ENCODE measurements around the gene KIAA0408. TPM values are rescaled to one million over a fixed set of nuclear protein-coding genes. Genes with fewer than 3 reads are reported as not detected.

The KIAA0408 gene
- total RNA-seq, 2 experiments from 2014 or later: 2.6 to 2.7 TPM

DNA sequence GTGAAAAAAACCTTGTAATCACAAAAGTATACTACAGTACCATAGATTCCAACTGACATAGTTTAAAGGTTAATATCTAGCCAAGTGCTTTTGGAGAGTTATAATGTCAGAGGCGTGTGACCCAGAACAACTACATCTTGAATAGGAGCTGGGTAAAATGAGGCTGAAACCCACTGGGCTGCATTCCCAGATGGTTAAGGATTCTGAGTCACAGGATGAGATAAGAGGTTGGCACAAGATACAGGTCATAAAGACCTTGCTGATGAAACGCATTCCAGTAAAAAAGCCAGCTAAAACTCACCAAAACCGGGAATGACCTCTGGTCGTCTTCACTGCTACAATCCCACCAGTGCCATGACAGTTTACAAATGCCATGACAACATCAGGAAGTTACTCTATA lies 22.4 kb upstream of the KIAA0408 start:
- Mint-ChIP-seq H3K27me3 (peaks cover 25% of the 10 kb centered on the region), H3K36me3 (ENCODE audit: low read depth) (peaks cover 6% of the 10 kb centered on the region), H3K4me1 (peaks cover 26% of the 10 kb centered on the region), H3K4me3 (no peak overlapping the region), H3K27ac (no peak overlapping the region), H3K9me3 (ENCODE audit: low read depth) (peaks cover 3% of the 10 kb centered on the region)
- ChIA-PET POLR2A (no interaction called here), CTCF (interaction anchor here (8.5 kb wide), 1 partner anchor 35 kb away, joined by 82 read pairs; the partner anchor contains the start of gene MTCL3)
- ATAC-seq (no peak), DNase-seq (no peak)
- intact Hi-C loops (cut with DNase I, micrococcal nuclease): loop anchor here in 1 of 2 experiments (10.0 kb wide), 3 partner anchors 423 to 1963 kb away; partner anchors contain the start of gene THEMIS

DNA sequence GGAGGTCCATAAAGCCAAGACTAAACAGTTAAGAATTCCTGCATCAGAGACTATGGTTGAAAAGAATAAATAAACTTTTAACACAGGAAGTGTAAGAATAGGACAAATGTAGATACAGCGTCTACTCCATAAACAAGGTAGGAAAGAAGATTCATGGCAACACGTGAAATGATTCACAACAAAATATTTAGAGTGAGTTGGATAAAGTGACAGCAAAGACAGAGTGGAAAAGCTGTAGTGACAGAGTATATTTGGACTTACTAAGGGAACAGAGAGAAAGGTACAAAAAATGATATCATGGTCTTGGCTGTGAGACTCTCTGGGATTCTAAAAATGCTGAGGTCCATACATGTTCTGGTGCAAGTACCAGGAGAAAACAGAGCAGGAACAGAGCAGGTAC lies 21.9 kb upstream of the KIAA0408 start:
- no peak overlapping the region for H3K27ac Mint-ChIP-seq
- H3K27me3 Mint-ChIP-seq: peaks cover 27% of the 10 kb centered on the region
- POLR2A ChIA-PET: no interaction called here
- peaks cover 8% of the 10 kb centered on the region for H3K36me3 Mint-ChIP-seq (ENCODE audit: low read depth)
- DNase-seq (no peak), ATAC-seq (no peak)
- intact Hi-C loops (cut with DNase I, micrococcal nuclease): loop anchor here in 1 of 2 experiments (10.0 kb wide), 3 partner anchors 424 to 1964 kb away; partner anchors contain the start of gene THEMIS
- peaks cover 26% of the 10 kb centered on the region for H3K4me1 Mint-ChIP-seq
- peaks cover 3% of the 10 kb centered on the region for H3K9me3 Mint-ChIP-seq (ENCODE audit: low read depth)
- no peak overlapping the region for H3K4me3 Mint-ChIP-seq
- CTCF ChIA-PET: interaction anchor here (8.5 kb wide), 1 partner anchor 35 kb away, joined by 82 read pairs; the partner anchor contains the start of gene MTCL3

DNA sequence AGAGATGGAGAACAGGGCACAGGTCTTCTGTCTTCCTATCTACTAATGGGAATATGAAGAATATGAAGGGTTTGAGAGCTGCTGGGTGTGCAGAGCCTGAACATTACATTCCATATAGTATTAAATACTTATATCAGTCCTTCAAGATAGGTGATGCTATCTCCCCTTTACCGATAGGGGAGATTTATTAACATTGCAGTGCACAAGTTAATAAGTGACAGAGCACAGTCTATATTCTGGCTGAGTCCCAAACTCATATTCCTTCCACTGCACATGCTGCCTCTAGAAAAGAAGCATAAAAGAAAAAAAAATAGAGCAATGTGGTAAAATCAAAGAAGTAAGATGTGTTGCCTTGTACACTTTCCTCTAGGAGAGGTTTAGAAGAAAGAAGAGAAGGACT lies 18.5 kb upstream of the KIAA0408 start:
- H3K36me3 Mint-ChIP-seq (ENCODE audit: low read depth): peaks cover 10% of the 10 kb centered on the region
- no peak for ATAC-seq
- intact Hi-C loops (cut with DNase I, micrococcal nuclease): no loop called here

DNA sequence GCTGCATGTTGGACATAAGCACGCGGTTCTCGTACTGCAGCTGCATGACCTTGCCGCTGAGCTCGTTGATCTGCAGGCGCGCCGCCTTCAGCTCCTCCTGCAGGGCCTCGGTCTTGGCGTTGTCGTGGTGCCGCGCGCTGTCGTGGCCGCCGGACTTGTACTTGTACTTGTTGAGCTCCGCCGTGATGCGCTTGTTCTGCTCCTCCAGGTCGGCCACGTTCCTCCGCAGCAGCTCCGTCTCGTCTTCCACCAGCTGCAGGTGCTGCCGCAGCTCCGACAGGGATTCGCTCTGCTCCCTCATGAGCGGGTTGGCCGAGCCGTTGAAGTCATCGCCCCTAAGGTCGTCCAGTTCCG lies 16.6 kb upstream of the KIAA0408 start:
- ChIA-PET CTCF (interaction anchor here (0.6 to 1.2 kb wide), 2 partner anchors 9 to 135 kb away, joined by 3 read pairs; no protein-coding TSS in a partner anchor), POLR2A (no interaction called here)
- H3K4me3 Mint-ChIP-seq: no peak overlapping the region
- ATAC-seq: no peak
- no peaks in the 10 kb centered on the region for H3K9me3 Mint-ChIP-seq (ENCODE audit: low read depth)
- no peak for DNase-seq
- no peaks in the 10 kb centered on the region for H3K4me1 Mint-ChIP-seq
- intact Hi-C loops (cut with DNase I, micrococcal nuclease): no loop called here
- H3K27me3 Mint-ChIP-seq: peaks cover 15% of the 10 kb centered on the region
- H3K27ac Mint-ChIP-seq: no peak overlapping the region
- peaks cover 8% of the 10 kb centered on the region for H3K36me3 Mint-ChIP-seq (ENCODE audit: low read depth)

More for the DNA sequence above, 18.5 kb upstream of the KIAA0408 start:
- no peak for DNase-seq
- H3K4me3 Mint-ChIP-seq: no peak overlapping the region
- no peaks in the 10 kb centered on the region for H3K4me1 Mint-ChIP-seq
- CTCF ChIA-PET: no interaction called here
- no peaks in the 10 kb centered on the region for H3K9me3 Mint-ChIP-seq (ENCODE audit: low read depth)
- POLR2A ChIA-PET: no interaction called here
- peaks cover 24% of the 10 kb centered on the region for H3K27me3 Mint-ChIP-seq
- no peak overlapping the region for H3K27ac Mint-ChIP-seq

DNA sequence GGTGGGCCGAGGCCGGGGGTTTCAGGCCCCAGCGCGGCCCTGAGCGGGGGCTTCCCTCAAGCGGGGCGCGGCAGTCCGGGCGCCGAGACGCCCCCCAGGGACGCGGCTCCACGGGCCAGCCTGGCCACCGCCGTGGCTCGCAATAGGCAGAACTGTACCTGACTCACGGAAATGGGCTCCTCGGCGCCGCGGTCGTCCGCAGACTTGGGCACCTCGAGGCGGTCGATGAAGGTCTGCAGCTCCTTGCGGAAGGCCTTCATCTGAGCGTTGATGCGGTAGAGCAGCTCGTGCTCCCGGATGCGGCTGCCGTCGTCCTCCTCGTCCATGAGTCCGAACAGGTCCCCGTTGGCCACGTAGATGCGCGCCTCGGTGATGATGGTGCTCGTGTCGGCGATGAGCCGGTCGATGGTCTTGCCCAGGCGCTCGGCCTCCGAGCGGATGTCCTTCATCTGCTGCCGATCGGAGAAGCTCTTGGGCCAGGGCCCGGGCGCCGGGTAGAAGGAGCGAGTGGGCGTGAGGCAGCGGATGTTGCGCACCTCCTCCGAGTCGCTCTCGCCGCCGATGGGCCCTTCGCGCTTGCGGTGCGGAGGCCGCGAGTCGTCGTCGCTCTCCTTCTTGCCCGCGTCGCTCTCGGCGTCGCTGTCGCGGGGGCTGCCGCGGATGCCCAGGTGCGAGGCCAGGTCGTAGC lies 16.1 kb upstream of the KIAA0408 start:
- H3K4me1 Mint-ChIP-seq: no peaks in the 10 kb centered on the region
- H3K27ac Mint-ChIP-seq: no peak overlapping the region
- H3K27me3 Mint-ChIP-seq: peaks cover 13% of the 10 kb centered on the region
- no peaks in the 10 kb centered on the region for H3K9me3 Mint-ChIP-seq (ENCODE audit: low read depth)
- peak; percentile 19 for ATAC-seq
- no peak overlapping the region for H3K4me3 Mint-ChIP-seq
- peaks cover 8% of the 10 kb centered on the region for H3K36me3 Mint-ChIP-seq (ENCODE audit: low read depth)
- POLR2A ChIA-PET: no interaction called here
- DNase-seq: peak; percentile 12
- CTCF ChIA-PET: interaction anchor here (1.2 to 1.5 kb wide), 2 partner anchors 10 to 13 kb away, joined by 3 to 4 read pairs; no protein-coding TSS in a partner anchor
- intact Hi-C loops (cut with DNase I, micrococcal nuclease): no loop called here

DNA sequence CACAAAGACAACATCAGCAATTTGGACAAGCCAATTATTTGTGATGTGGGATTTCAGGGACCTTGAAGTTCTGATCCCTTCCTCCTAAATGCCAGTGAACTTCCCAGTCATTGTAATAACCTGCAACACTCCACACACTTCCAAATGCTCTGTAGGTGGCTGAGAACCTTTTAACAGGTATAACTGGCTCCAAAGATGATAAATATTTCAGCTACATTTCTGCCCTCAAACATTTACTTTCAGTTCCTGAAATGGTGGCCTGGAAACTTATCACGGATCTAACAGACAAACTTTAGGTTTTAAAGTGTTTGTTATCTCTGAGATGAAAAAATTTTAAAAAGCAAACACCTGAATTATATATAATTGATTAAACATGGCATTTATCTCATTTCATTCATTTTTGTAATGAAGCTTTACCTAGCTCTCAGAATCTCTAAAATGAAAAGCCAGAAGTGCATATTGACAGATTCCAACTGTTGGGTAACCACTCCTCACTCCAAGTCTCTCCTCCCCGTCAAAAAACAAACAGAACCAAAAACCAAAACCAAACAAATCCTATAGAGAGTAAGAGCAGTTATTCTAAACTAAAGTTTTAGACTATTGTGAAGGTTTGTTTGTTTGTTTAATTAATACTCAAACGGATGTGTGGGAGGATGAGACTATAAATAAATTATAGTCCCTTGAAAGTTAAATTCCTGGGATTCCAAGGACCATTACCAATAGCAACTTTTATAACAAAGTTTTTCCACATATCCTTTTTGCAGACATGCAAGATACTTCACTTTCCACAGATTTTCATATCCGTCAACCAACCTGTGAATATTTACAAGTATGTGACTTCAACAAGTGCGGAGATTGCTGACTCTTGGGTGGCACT lies 12.4 kb upstream of the KIAA0408 start:
- intact Hi-C loops (cut with DNase I, micrococcal nuclease): no loop called here
- no peak for DNase-seq
- ChIA-PET POLR2A (no interaction called here), CTCF (interaction anchor here (1.1 kb wide), 1 partner anchor 9 kb away, joined by 5 read pairs; no protein-coding TSS in a partner anchor)
- no peak for ATAC-seq
- H3K36me3 Mint-ChIP-seq (ENCODE audit: low read depth): peaks cover 8% of the 10 kb centered on the region
- H3K27ac Mint-ChIP-seq: no peak overlapping the region
- no peaks in the 10 kb centered on the region for H3K9me3 Mint-ChIP-seq (ENCODE audit: low read depth)
- no peaks in the 10 kb centered on the region for H3K4me1 Mint-ChIP-seq
- no peak overlapping the region for H3K4me3 Mint-ChIP-seq
- peaks cover 3% of the 10 kb centered on the region for H3K27me3 Mint-ChIP-seq

DNA sequence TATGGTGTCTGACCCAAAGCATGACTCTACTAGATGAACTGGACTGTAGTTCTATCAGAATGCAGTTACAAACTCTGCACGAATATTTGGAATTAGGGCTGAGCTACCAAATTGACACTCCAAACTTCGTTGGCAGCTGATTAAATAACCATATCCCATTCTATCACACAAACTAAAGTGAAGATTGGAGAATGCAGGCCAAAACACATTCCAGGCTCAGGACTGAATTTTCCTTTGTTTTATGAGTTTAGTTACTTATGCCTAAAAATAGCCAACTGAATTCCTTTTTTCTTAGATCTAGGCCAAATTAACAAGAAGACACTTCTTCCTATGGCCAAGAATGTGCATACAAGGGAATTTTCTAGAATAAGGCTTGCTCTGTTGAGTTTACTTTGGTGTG lies 9.7 kb upstream of the KIAA0408 start:
- CTCF ChIA-PET: no interaction called here
- H3K4me3 Mint-ChIP-seq: no peak overlapping the region
- POLR2A ChIA-PET: no interaction called here
- ATAC-seq (no peak), DNase-seq (no peak)
- no peak overlapping the region for H3K27ac Mint-ChIP-seq
- H3K4me1 Mint-ChIP-seq: no peaks in the 10 kb centered on the region
- intact Hi-C loops (cut with DNase I, micrococcal nuclease): no loop called here
- H3K27me3 Mint-ChIP-seq: peaks cover 2% of the 10 kb centered on the region
- no peaks in the 10 kb centered on the region for H3K36me3 Mint-ChIP-seq (ENCODE audit: low read depth)
- H3K9me3 Mint-ChIP-seq (ENCODE audit: low read depth): no peaks in the 10 kb centered on the region

DNA sequence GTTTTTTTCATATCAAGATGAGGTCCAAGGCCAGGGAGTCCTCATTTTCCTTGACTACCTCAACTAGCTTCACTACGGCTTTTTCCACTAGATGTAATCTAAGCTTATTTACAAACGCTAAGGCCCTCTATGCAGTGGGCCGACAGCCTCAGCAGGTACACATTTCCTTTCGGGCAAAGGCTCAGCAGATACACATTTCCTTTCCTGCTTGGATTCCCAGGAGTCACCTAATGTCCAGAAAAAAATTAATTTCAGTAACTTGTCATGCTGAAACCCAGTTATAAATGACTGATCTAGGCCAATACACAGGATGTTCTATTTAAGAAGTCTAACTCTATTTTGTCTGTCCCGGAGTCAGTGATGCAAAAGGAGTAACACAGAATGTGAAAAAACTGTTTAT lies 7.2 kb upstream of the KIAA0408 start:
- POLR2A ChIA-PET: no interaction called here
- intact Hi-C loops (cut with DNase I, micrococcal nuclease): no loop called here
- CTCF ChIA-PET: interaction anchor here (0.8 to 2.9 kb wide), 14 partner anchors 19 to 165 kb away, joined by 3 to 35 read pairs (median 3); no protein-coding TSS in a partner anchor
- H3K4me1 Mint-ChIP-seq: no peaks in the 10 kb centered on the region
- no peaks in the 10 kb centered on the region for H3K9me3 Mint-ChIP-seq (ENCODE audit: low read depth)
- peaks cover 2% of the 10 kb centered on the region for H3K27me3 Mint-ChIP-seq
- H3K4me3 Mint-ChIP-seq: no peak overlapping the region
- no peaks in the 10 kb centered on the region for H3K36me3 Mint-ChIP-seq (ENCODE audit: low read depth)
- H3K27ac Mint-ChIP-seq: no peak overlapping the region
- no peak for ATAC-seq
- no peak for DNase-seq

DNA sequence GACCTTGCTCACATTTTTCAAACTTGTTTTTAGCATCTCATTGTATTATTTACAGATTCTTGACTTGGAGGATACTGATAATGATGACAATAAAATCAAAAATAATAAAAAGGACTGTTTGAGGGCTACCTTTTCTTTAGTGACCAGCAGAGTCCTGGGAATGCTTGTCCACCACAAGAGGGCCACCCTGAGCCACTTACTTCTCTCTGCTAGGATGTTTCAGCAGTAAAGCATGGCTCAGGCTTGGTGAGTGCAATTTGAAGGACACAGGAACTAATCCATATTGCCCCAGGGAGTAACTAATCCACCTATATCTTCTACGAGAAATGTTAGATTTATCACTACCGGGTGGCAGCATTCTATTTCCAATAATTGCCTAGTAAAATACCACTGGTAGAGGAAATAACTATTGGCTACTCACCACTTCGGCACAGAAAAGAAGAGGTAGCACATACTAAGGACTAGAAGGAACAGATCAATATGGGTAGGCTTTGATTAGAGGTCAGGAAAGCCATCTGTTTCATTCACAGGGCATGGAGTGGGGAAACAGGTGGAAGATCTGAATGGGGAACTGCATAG lies 5.8 kb upstream of the KIAA0408 start:
- ChIA-PET CTCF (interaction anchor here (0.8 to 2.9 kb wide), 8 partner anchors 12 to 81 kb away, joined by 3 to 40 read pairs (median 6); no protein-coding TSS in a partner anchor), POLR2A (interaction anchor here (0.6 kb wide), 1 partner anchor 270 kb away, joined by 3 read pairs; no protein-coding TSS in a partner anchor)
- Mint-ChIP-seq H3K27ac (no peak overlapping the region), H3K9me3 (ENCODE audit: low read depth) (no peaks in the 10 kb centered on the region), H3K4me3 (no peak overlapping the region), H3K36me3 (ENCODE audit: low read depth) (no peaks in the 10 kb centered on the region), H3K4me1 (no peaks in the 10 kb centered on the region), H3K27me3 (peaks cover 2% of the 10 kb centered on the region)
- intact Hi-C loops (cut with DNase I, micrococcal nuclease): loop anchor here (1.0 to 2.0 kb wide), 5 partner anchors 51 to 176 kb away; no protein-coding TSS in a partner anchor
- DNase-seq (peak; percentile 84), ATAC-seq (peak; percentile 82)

DNA sequence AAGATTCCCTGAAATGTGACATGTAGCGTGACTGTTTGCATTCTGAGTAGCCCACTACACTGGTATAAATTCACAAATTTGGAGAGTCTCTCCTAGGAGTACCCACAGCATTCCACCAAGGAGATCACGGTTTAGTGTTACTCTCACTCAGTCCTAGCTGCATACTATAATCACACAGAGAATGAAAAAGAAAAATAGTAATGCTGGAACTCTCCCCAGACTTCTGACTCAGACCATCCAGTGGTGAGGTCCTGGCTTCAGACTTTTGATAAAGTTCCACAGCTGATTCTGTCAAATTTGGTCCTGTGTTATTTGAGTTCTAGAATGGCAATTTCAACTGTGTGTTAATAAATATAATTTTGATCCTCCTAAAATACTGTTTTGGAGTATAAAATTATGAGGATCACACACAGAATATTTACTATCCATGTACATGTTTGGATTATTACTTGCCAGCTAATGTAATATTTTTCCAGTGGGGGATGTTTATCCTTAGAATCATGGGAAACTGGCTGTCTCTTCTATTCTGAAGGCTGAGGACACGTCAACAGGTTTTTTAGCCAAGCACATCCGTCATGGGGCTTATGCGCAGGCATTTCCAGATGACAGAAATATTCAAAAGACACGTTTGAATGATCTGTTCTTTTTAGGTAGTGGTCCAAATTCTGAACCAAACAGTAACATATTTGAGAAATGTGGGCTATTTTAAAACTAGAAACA lies 5.1 kb upstream of the KIAA0408 start:
- ChIA-PET POLR2A (no interaction called here), CTCF (interaction anchor here (0.7 to 2.9 kb wide), 10 partner anchors 12 to 163 kb away, joined by 3 to 40 read pairs (median 4); no protein-coding TSS in a partner anchor)
- no peaks in the 10 kb centered on the region for H3K9me3 Mint-ChIP-seq (ENCODE audit: low read depth)
- no peak overlapping the region for H3K4me3 Mint-ChIP-seq
- H3K27me3 Mint-ChIP-seq: peaks cover 2% of the 10 kb centered on the region
- DNase-seq (no peak), ATAC-seq (no peak)
- H3K36me3 Mint-ChIP-seq (ENCODE audit: low read depth): no peaks in the 10 kb centered on the region
- H3K27ac Mint-ChIP-seq: no peak overlapping the region
- intact Hi-C loops (cut with DNase I, micrococcal nuclease): loop anchor here (2.0 kb wide), 2 partner anchors 162 to 176 kb away; no protein-coding TSS in a partner anchor
- H3K4me1 Mint-ChIP-seq: no peaks in the 10 kb centered on the region

DNA sequence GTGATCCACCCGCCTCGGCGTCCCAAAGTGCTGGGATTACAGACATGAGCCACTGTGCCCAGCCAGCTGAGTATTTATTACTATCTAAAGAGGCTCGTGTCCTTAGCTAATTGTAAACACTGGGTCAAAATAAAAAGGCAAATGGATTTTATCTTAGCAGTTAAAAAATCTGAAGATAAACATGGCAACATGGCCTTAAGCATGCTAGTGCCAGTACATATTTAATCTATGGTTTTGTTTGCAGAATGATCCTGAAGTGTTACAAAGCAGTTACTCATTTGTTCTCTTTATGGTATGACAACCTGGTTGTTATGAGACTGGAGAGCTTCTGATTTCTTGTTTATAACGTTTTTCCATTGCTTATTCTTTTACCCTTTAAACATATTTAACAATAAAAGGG lies 3.9 kb upstream of the KIAA0408 start:
- DNase-seq: no peak
- no peak for ATAC-seq
- Mint-ChIP-seq H3K9me3 (ENCODE audit: low read depth) (no peaks in the 10 kb centered on the region), H3K27ac (no peak overlapping the region), H3K36me3 (ENCODE audit: low read depth) (no peaks in the 10 kb centered on the region), H3K27me3 (peaks cover 4% of the 10 kb centered on the region), H3K4me3 (no peak overlapping the region), H3K4me1 (no peaks in the 10 kb centered on the region)
- ChIA-PET POLR2A (no interaction called here), CTCF (interaction anchor here (0.8 to 2.9 kb wide), 6 partner anchors 8 to 159 kb away, joined by 3 to 40 read pairs (median 4); no protein-coding TSS in a partner anchor)
- intact Hi-C loops (cut with DNase I, micrococcal nuclease): no loop called here

Measured in activated CD4-positive, alpha-beta T cell treated with anti-CD3 and anti-CD28 coated beads for 36 hours (primary cell).